Mesothelial cell of epicardium (in vitro differentiated cells): Measurements from ENCODE around the gene GTPBP6. TPM values are rescaled to one million over a fixed set of nuclear protein-coding genes. Genes with fewer than 3 reads are reported as not detected.

ENCODE experiments used
- DNase-seq, 2 experiments: peaks; one replicate each; pipeline ENCODE4 v3.0.0; 2021; ENCODE audit warnings: low spot score in 2 of 2; ENCODE audit not compliant: unreplicated experiment in 2 of 2
- H3K27ac Mint-ChIP-seq: 2 replicates; pipeline ENCODE4 v1.8.0; 2021; ENCODE audit warnings: mixed read lengths
- H3K27me3 Mint-ChIP-seq: 2 replicates; pipeline ENCODE4 v1.8.0; 2021; ENCODE audit warnings: low read depth, mixed read lengths
- H3K36me3 Mint-ChIP-seq: 2 replicates; pipeline ENCODE4 v1.8.0; 2021; ENCODE audit warnings: mixed read lengths
- H3K4me1 Mint-ChIP-seq: 2 replicates; pipeline ENCODE4 v1.8.0; 2021; ENCODE audit warnings: mixed read lengths
- H3K4me3 Mint-ChIP-seq: 2 replicates; pipeline ENCODE4 v1.8.0; 2021; ENCODE audit warnings: mild to moderate bottlenecking, moderate library complexity, mixed read lengths
- H3K9me3 Mint-ChIP-seq: 2 replicates; pipeline ENCODE4 v1.8.0; 2021; ENCODE audit warnings: mixed read lengths
- total RNA-seq: library from RNA; stranded (reverse); gene quantifications from 3 replicates; pipeline ENCODE4 v1.2.1, GENCODE V29; 2021
- TF ChIP-seq, protein P1 (sequence below): fragments of 200-600 bp; sonication (generic); IDR thresholded peaks from one replicate; pipeline ENCODE4 v1.5.0; 2021; ENCODE audit warnings: antibody characterized with exemption; ENCODE audit not compliant: unreplicated experiment

GTPBP6 gene
- total RNA-seq, 1 donor from 2014 or later: 65.6 TPM

DNA sequence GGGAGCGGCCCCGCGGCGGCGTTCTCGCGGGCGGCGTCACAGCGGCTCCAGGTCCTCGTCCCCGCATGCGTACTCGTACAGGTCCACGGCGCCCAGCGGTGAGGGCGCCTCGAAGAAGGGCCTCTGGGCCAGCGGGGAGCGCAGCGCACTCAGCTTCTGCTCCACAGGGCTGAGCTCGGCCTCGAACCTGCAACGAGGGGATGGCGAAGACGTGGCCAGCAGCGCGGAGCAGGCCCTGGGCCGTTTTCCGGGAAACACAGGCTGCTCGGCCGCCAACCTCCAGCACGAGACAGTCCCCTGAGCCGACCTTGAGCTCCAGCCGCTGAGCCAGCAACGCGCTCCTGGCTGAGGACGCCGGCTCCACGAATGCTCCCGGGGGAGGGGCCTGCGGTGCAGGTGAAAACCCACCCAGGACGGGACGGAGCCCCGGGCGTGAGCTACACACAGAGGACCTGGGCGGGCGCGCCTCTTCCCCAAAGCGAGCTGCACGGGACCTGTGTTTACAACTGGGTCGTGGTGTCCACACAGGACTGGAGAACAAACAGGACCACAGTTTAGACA is 15.8 kb upstream of the GTPBP6 start:
- no peaks in the 10 kb centered on the region for H3K27me3 Mint-ChIP-seq
- peaks cover 38% of the 10 kb centered on the region for H3K36me3 Mint-ChIP-seq
- no peak overlapping the region for H3K4me3 Mint-ChIP-seq
- peak in 1 of 2 experiments; percentile 15 for DNase-seq
- peaks cover 6% of the 10 kb centered on the region for H3K9me3 Mint-ChIP-seq
- no peak overlapping the region for H3K27ac Mint-ChIP-seq
- TF ChIP-seq, protein P1, sequence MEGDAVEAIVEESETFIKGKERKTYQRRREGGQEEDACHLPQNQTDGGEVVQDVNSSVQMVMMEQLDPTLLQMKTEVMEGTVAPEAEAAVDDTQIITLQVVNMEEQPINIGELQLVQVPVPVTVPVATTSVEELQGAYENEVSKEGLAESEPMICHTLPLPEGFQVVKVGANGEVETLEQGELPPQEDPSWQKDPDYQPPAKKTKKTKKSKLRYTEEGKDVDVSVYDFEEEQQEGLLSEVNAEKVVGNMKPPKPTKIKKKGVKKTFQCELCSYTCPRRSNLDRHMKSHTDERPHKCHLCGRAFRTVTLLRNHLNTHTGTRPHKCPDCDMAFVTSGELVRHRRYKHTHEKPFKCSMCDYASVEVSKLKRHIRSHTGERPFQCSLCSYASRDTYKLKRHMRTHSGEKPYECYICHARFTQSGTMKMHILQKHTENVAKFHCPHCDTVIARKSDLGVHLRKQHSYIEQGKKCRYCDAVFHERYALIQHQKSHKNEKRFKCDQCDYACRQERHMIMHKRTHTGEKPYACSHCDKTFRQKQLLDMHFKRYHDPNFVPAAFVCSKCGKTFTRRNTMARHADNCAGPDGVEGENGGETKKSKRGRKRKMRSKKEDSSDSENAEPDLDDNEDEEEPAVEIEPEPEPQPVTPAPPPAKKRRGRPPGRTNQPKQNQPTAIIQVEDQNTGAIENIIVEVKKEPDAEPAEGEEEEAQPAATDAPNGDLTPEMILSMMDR: no peak
- H3K4me1 Mint-ChIP-seq: no peaks in the 10 kb centered on the region

- H3K36me3 Mint-ChIP-seq: peaks cover 36% of the 10 kb centered on the region
- no peaks in the 10 kb centered on the region for H3K4me1 Mint-ChIP-seq
- DNase-seq: peak in 1 of 2 experiments; percentile 10
- peaks cover 6% of the 10 kb centered on the region for H3K9me3 Mint-ChIP-seq
- no peak overlapping the region for H3K4me3 Mint-ChIP-seq
- no peaks in the 10 kb centered on the region for H3K27me3 Mint-ChIP-seq
- H3K27ac Mint-ChIP-seq: no peak overlapping the region
- TF ChIP-seq, protein P1: no peak
Observed at GRCh38 chrX:333611-334311, 15.2 kb upstream of the GTPBP6 start.

- TF ChIP-seq, protein P1: no peak
- Mint-ChIP-seq H3K9me3 (peaks cover 6% of the 10 kb centered on the region), H3K4me3 (no peak overlapping the region), H3K27ac (no peak overlapping the region), H3K27me3 (no peaks in the 10 kb centered on the region), H3K36me3 (peaks cover 30% of the 10 kb centered on the region), H3K4me1 (no peaks in the 10 kb centered on the region)
- peak in 1 of 2 experiments; percentile 8 for DNase-seq
Observed at GRCh38 chrX:332916-333610, 14.5 kb upstream of the GTPBP6 start.

DNA sequence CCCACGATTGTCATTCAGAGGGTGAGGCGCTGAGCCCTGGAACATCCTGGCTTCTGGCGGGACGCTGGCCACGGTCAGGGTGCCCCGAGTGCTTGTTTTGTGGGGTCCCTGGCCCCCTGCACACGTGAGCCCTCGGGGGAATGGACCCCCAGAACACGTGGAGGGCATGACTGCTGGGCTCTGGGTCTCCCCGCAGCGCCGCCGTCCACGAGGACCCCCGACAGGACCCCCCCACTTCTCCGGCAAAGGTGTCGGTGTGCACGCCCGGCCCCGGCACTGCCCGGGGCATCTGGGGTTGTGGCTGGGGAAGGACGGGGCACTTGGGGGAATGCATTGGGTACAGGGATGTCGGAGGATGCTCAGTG is 13.9 kb upstream of the GTPBP6 start:
- H3K27me3 Mint-ChIP-seq: no peaks in the 10 kb centered on the region
- DNase-seq: no peak
- TF ChIP-seq, protein P1: no peak
- peaks cover 6% of the 10 kb centered on the region for H3K9me3 Mint-ChIP-seq
- peaks cover 24% of the 10 kb centered on the region for H3K36me3 Mint-ChIP-seq
- H3K4me3 Mint-ChIP-seq: no peak overlapping the region
- no peaks in the 10 kb centered on the region for H3K4me1 Mint-ChIP-seq
- no peak overlapping the region for H3K27ac Mint-ChIP-seq

DNA sequence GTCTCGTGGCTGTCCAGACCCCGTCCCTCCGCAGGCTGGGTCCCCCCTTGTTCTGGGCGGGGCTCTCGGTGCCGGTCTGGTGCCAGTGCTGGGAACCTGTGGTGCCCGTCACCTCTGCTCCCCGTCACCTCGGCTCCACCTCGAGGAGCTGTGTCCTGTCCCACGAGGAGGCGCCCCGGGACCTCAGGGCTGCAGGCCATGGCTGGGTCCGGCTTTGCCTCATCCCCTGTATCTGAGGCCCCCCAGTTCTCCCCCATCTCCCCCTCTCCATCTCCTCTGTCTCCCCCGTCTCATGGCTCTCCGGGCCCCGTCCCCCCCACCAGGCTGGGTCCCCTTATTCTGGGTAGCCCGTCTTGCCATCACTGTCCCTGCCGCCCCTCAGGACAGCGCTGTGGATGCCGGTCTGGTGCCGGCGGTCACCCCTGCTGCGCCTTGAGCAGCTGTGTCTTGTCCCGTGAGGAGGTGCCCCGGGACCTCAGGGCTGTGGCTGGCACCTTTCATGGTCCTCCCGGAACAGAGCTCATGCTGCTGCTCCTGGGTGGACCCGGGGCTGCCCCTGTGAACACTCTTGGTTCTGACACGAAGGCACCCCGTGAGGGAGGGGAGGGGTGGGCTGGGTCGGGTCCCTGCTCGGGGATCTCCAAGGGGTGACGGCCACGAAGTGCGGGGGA is 13.4 kb upstream of the GTPBP6 start:
- peak overlapping the region; percentile 15 for H3K4me3 Mint-ChIP-seq
- TF ChIP-seq, protein P1: no peak
- H3K9me3 Mint-ChIP-seq: peaks cover 6% of the 10 kb centered on the region

More for the DNA sequence above, 13.4 kb upstream of the GTPBP6 start:
- H3K27me3 Mint-ChIP-seq: no peaks in the 10 kb centered on the region
- H3K4me1 Mint-ChIP-seq: no peaks in the 10 kb centered on the region
- H3K36me3 Mint-ChIP-seq: peaks cover 19% of the 10 kb centered on the region
- no peak overlapping the region for H3K27ac Mint-ChIP-seq
- DNase-seq: peak in 1 of 2 experiments; percentile 13
